Liver (tissue), 9 donors: ENCODE measurements around the gene ATXN7L1. TPM values are rescaled to one million over a fixed set of nuclear protein-coding genes. Genes with fewer than 3 reads are reported as not detected.

Source experiments
- DNase-seq: peaks from one replicate; pipeline ENCODE4 v3.0.0-alpha.2; 2017; ENCODE audit warnings: low spot score
- H3K27ac ChIP-seq, 2 donors: one replicate each; pipeline ENCODE4 v1.7.0; 2013; ENCODE audit warnings: inconsistent platforms in 2 of 2, low read length in 2 of 2, control low read depth in 1 of 2, low read depth in 1 of 2, mild to moderate bottlenecking in 1 of 2
- H3K27me3 ChIP-seq, 4 donors: one replicate each; pipeline versions ENCODE4 v1.6.1 to v1.7.0; 2013; ENCODE audit warnings: low read length in 3 of 4, inconsistent platforms in 1 of 4, mild to moderate bottlenecking in 1 of 4, moderate library complexity in 1 of 4; ENCODE audit not compliant: control insufficient read depth in 4 of 4, insufficient read depth in 4 of 4
- H3K36me3 ChIP-seq, 4 donors: one replicate each; pipeline versions ENCODE4 v1.6.1 to v1.7.0; 2013; ENCODE audit warnings: low read length in 3 of 4, mild to moderate bottlenecking in 3 of 4, low read depth in 1 of 4, moderate library complexity in 1 of 4; ENCODE audit not compliant: control insufficient read depth in 4 of 4, insufficient read depth in 3 of 4
- H3K4me1 ChIP-seq, 4 donors: one replicate each; pipeline versions ENCODE4 v1.6.1 to v1.7.0; 2013; ENCODE audit warnings: low read length in 3 of 4, mild to moderate bottlenecking in 3 of 4, moderate library complexity in 1 of 4; ENCODE audit not compliant: control insufficient read depth in 4 of 4, insufficient read depth in 4 of 4
- H3K4me3 ChIP-seq, 3 donors: one replicate each; pipeline versions ENCODE4 v1.6.1 to v1.7.0; 2013; ENCODE audit warnings: low read length in 3 of 3, control low read depth in 1 of 3, low read depth in 1 of 3, mild to moderate bottlenecking in 1 of 3
- H3K9ac ChIP-seq, 2 donors: one replicate each; pipeline ENCODE4 v1.7.0; 2013; ENCODE audit warnings: low read length in 2 of 2, mild to moderate bottlenecking in 2 of 2, moderate library complexity in 2 of 2, control low read depth in 1 of 2, low read depth in 1 of 2
- H3K9me3 ChIP-seq, 4 donors: one replicate each; pipeline versions ENCODE4 v1.6.1 to v1.7.0; 2013; ENCODE audit warnings: low read length in 3 of 4; ENCODE audit not compliant: control insufficient read depth in 4 of 4
- EGR1 ChIP-seq, 2 donors: IDR thresholded peaks; 2 replicates each; pipeline ENCODE4 v1.6.1; 2016 to 2018; ENCODE audit warnings: antibody characterized with exemption in 2 of 2, low read depth in 2 of 2
- FOXA1 ChIP-seq: IDR thresholded peaks from 2 replicates; pipeline ENCODE4 v1.6.1; 2016; ENCODE audit warnings: antibody characterized with exemption
- GABPA ChIP-seq, 2 donors: IDR thresholded peaks in 1 of 2; conservative IDR thresholded peaks in 1 of 2; 2 replicates each; pipeline ENCODE4 v1.6.1; 2016; ENCODE audit warnings: antibody characterized with exemption in 2 of 2, mild to moderate bottlenecking in 1 of 2, moderate library complexity in 1 of 2
- HNF4A ChIP-seq, 2 donors: conservative IDR thresholded peaks; 2 replicates each; pipeline ENCODE4 v1.6.1; 2016; ENCODE audit warnings: antibody characterized with exemption in 2 of 2, mild to moderate bottlenecking in 2 of 2
- HNF4G ChIP-seq: IDR thresholded peaks from 2 replicates; pipeline ENCODE4 v1.6.1; 2016; ENCODE audit warnings: antibody characterized with exemption
- JUND ChIP-seq, 2 donors: IDR thresholded peaks; 2 replicates each; pipeline ENCODE4 v1.6.1; 2016; ENCODE audit warnings: antibody characterized with exemption in 2 of 2
- RAD21 ChIP-seq, 2 donors: IDR thresholded peaks; 2 replicates each; pipeline ENCODE4 v1.6.1; 2016; ENCODE audit warnings: antibody characterized with exemption in 2 of 2, mild to moderate bottlenecking in 2 of 2
- RXRA ChIP-seq, 2 donors: IDR thresholded peaks; 2 replicates each; pipeline ENCODE4 v1.6.1; 2017 to 2018; ENCODE audit warnings: antibody characterized with exemption in 2 of 2, mild to moderate bottlenecking in 1 of 2
- SP1 ChIP-seq: IDR thresholded peaks from 2 replicates; pipeline ENCODE4 v1.6.1; 2018; ENCODE audit warnings: antibody characterized with exemption, mild to moderate bottlenecking
- TAF1 ChIP-seq: conservative IDR thresholded peaks from 2 replicates; pipeline ENCODE4 v1.6.1; 2016; ENCODE audit warnings: antibody characterized with exemption, mild to moderate bottlenecking
- YY1 ChIP-seq: IDR thresholded peaks from 2 replicates; pipeline ENCODE4 v1.6.1; 2016; ENCODE audit warnings: antibody characterized with exemption, mild to moderate bottlenecking
- WGBS: extraction: QIAGEN DNeasy Blood & Tissue Kit; methylation state at CpG from one replicate; pipeline ENCODE4 v1.1.7; 2013; 5-methylcytosine and 5-hydroxymethylcytosine counted together
- polyA plus RNA-seq, 2 donors: library from polyadenylated mRNA; stranded (reverse) in 1 of 2; unstranded in 1 of 2; fragments of 200-250 nt in 1 of 2; fragments of >200 nt in 1 of 2; fragmentation: Nextera tagmentation in 1 of 2; extraction: Ambion mirVana in 1 of 2; gene quantifications; one replicate each; pipeline versions ENCODE4 v1.2.1 to v1.2.3, GENCODE V29; 2013 to 2015
- total RNA-seq, 2 donors: library from RNA; depleted of rRNA; stranded (reverse); fragments of >200 nt; gene quantifications; one replicate each; pipeline ENCODE4 v1.2.3, GENCODE V29; 2014
- TF ChIP-seq, protein P1 (sequence below): IDR thresholded peaks from 2 replicates; pipeline ENCODE4 v1.6.1; 2016; ENCODE audit warnings: antibody characterized with exemption
- TF ChIP-seq, protein P2 (sequence below): IDR thresholded peaks from 2 replicates; pipeline ENCODE4 v1.6.1; 2016; ENCODE audit warnings: antibody characterized with exemption
- TF ChIP-seq, protein P3 (sequence below): IDR thresholded peaks from 2 replicates; pipeline ENCODE4 v1.6.1; 2016; ENCODE audit warnings: antibody characterized with exemption, mild to moderate bottlenecking
- donor health status: healthy.
- donor health status: healthy.
- donor health status: healthy.
- donor health status: healthy.
- donor health status: healthy.

The ATXN7L1 gene
- total and polyA plus RNA-seq, 4 donors, result 2.1 to 7.4 (median 5.3) TPM

DNA sequence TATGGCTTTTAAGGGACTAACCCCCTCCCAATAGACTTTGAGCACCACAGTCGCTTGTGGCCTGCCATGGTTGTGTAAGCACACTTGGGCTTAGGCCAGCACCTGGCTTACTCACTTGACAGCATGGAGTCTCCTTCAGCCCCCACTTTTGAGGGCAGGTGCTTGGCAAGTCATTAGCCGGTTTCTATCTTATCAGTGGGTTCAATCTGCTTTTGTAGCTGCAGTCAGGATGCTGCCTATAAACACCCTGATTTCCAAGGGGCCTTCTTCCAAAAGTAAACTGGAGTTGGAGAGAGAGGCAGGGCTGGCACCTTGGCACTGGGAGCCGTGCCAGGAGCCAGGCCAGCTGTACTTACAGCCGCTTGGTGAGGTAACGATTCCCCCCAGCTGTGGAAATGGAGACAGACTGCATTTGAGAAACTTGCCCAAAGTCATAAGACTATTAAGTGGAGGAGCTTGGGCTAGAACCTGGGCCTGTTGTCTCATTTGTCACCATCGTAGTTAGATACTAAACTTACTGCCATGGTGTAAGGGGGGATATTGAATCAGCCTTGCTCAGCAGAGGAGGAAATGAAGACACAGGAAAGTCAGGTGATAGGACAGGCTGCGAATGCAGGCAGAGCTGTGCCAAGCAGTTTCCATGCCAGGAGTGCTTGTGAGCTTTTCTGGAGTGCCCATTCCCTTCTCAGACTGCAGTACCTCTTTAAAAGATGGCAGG, 202.9 kb downstream of the ATXN7L1 start:
- no peaks in the 10 kb centered on the region for H3K27me3 ChIP-seq
- H3K27ac ChIP-seq, result peak overlapping the region; percentile 73 to 77
- H3K4me1 ChIP-seq, result peaks cover 23 to 65% (median 57%) of the 10 kb centered on the region in 4 donors
- TF ChIP-seq, protein P1, sequence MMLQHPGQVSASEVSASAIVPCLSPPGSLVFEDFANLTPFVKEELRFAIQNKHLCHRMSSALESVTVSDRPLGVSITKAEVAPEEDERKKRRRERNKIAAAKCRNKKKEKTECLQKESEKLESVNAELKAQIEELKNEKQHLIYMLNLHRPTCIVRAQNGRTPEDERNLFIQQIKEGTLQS, result peak; percentile 30
- peak; percentile 86 to 90 for TF ChIP-seq HNF4A (conservative IDR thresholded peaks at IDR 0.05)
- TF ChIP-seq, protein P2, sequence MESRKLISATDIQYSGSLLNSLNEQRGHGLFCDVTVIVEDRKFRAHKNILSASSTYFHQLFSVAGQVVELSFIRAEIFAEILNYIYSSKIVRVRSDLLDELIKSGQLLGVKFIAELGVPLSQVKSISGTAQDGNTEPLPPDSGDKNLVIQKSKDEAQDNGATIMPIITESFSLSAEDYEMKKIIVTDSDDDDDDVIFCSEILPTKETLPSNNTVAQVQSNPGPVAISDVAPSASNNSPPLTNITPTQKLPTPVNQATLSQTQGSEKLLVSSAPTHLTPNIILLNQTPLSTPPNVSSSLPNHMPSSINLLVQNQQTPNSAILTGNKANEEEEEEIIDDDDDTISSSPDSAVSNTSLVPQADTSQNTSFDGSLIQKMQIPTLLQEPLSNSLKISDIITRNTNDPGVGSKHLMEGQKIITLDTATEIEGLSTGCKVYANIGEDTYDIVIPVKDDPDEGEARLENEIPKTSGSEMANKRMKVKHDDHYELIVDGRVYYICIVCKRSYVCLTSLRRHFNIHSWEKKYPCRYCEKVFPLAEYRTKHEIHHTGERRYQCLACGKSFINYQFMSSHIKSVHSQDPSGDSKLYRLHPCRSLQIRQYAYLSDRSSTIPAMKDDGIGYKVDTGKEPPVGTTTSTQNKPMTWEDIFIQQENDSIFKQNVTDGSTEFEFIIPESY, result peak; percentile 37
- peak; percentile 34 to 38 for TF ChIP-seq RAD21 (IDR thresholded peaks at IDR 0.05)
- no peak for TF ChIP-seq FOXA1
- TF ChIP-seq TAF1, result no peak
- peak; percentile 78 for TF ChIP-seq HNF4G
- TF ChIP-seq JUND (IDR thresholded peaks at IDR 0.05), result peak; percentile 42 to 59
- peak; percentile 58 to 70 for TF ChIP-seq RXRA (IDR thresholded peaks at IDR 0.05)
- TF ChIP-seq, protein P3, sequence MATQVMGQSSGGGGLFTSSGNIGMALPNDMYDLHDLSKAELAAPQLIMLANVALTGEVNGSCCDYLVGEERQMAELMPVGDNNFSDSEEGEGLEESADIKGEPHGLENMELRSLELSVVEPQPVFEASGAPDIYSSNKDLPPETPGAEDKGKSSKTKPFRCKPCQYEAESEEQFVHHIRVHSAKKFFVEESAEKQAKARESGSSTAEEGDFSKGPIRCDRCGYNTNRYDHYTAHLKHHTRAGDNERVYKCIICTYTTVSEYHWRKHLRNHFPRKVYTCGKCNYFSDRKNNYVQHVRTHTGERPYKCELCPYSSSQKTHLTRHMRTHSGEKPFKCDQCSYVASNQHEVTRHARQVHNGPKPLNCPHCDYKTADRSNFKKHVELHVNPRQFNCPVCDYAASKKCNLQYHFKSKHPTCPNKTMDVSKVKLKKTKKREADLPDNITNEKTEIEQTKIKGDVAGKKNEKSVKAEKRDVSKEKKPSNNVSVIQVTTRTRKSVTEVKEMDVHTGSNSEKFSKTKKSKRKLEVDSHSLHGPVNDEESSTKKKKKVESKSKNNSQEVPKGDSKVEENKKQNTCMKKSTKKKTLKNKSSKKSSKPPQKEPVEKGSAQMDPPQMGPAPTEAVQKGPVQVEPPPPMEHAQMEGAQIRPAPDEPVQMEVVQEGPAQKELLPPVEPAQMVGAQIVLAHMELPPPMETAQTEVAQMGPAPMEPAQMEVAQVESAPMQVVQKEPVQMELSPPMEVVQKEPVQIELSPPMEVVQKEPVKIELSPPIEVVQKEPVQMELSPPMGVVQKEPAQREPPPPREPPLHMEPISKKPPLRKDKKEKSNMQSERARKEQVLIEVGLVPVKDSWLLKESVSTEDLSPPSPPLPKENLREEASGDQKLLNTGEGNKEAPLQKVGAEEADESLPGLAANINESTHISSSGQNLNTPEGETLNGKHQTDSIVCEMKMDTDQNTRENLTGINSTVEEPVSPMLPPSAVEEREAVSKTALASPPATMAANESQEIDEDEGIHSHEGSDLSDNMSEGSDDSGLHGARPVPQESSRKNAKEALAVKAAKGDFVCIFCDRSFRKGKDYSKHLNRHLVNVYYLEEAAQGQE, result peak; percentile 29
- TF ChIP-seq GABPA (IDR thresholded peaks at IDR 0.05 in 1 of 2, conservative IDR thresholded peaks at IDR 0.05 in 1 of 2), result no peak
- peak; percentile 70 for TF ChIP-seq SP1
- peak; percentile 91 for TF ChIP-seq YY1
- no peaks in the 10 kb centered on the region for H3K36me3 ChIP-seq
- no peak overlapping the region for H3K9ac ChIP-seq
- no peak for DNase-seq
- no peak overlapping the region for H3K4me3 ChIP-seq
- 27% methylated on average over 7 of the region's 7 CpGs for WGBS
- no peaks in the 10 kb centered on the region for H3K9me3 ChIP-seq

DNA sequence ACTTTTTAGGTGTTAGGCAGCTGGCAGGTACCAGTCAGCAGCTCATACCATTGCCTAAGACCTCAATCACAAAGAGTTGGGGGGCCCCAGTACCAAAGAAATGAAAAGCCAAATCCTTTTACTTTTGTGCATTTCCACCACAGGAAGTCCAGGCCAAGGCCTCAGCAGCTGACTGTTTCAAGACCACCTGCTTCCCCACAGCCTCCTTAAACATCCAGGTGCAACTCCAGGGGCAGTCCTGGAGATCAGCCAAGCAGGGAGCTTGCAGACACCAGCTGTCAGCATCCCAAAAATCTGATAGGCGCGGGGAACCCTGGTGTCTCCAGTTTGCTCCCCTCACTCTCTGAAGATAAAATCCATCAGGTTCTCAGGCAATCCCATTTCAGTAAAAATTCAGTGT, 203.6 kb downstream of the ATXN7L1 start:
- H3K4me1 ChIP-seq, result peaks cover 18 to 58% (median 50%) of the 10 kb centered on the region in 4 donors
- H3K27ac ChIP-seq, result peak overlapping the region; percentile 73 to 77

More for the DNA sequence above, 203.6 kb downstream of the ATXN7L1 start:
- TF ChIP-seq YY1 (no peak), RXRA (IDR thresholded peaks at IDR 0.05) (no peak), HNF4G (no peak), RAD21 (IDR thresholded peaks at IDR 0.05) (no peak), EGR1 (IDR thresholded peaks at IDR 0.05; ENCODE audit: low read depth in 2 of 2) (no peak), JUND (IDR thresholded peaks at IDR 0.05) (no peak)
- TF ChIP-seq, protein P3, result no peak
- no peak overlapping the region for H3K4me3 ChIP-seq
- no peak for DNase-seq
- WGBS, result 82% methylated on average over 2 of the region's 2 CpGs
- H3K36me3 ChIP-seq, result no peaks in the 10 kb centered on the region
- no peaks in the 10 kb centered on the region for H3K27me3 ChIP-seq
- no peak overlapping the region for H3K9ac ChIP-seq
- no peaks in the 10 kb centered on the region for H3K9me3 ChIP-seq
